HepG2 (cell line): Measurements from ENCODE around the gene TNFAIP8L1. TPM values are rescaled to one million over a fixed set of nuclear protein-coding genes. Genes with fewer than 3 reads are reported as not detected.
A peak's percentile ranks its signal among the peaks of the same experiment; 100 is the strongest.

Source experiments
- ATAC-seq: fragments of 200-7000 bp; cut with Tn5 transposase; 3 replicates; pipeline ENCODE4 v1.9.1; 2020; ENCODE audit warnings: mild to moderate bottlenecking, moderate library complexity
- BruUV-seq: library from RNA; stranded (reverse); fragments of 400-500 nt; replicated peaks from 2 replicates; lab custom pipeline; 2021; lab: Mats Ljungman, UMichigan
- CTCF ChIA-PET: fragments of 300-600 bp; formaldehyde crosslinking; extraction: SDS; loops from one replicate; lab custom pipeline; 2021; ENCODE audit warnings: low total read pairs, inconsistent platforms, low intra/inter-chr PET ratio; lab: Yijun Ruan, JAX
- POLR2A ChIA-PET: fragments of 350-600 bp; sonication (Branson Sonifier 250); formaldehyde crosslinking; loops from one replicate; lab custom pipeline; 2020; ENCODE audit warnings: antibody characterized with exemption, inconsistent platforms; lab: Yijun Ruan, JAX
- DNase-seq: peaks from one replicate; pipeline ENCODE4 v3.0.0-alpha.2; 2015; ENCODE audit warnings: low spot score
- FAIRE-seq: peaks from 3 replicates; lab custom pipeline; 2011; peaks lifted over from hg19 to GRCh38; lab: Jason Lieb, UNC
- H2AFZ ChIP-seq: one replicate; pipeline ENCODE4 v1.6.1; 2011; ENCODE audit warnings: low read length, inconsistent platforms
- H3K27ac ChIP-seq: fragments of 300-600 bp; 3 replicates; pipeline ENCODE4 v1.8.0; 2011; ENCODE audit warnings: mixed run types, mild to moderate bottlenecking, mixed read lengths, low read length, inconsistent platforms; ENCODE audit not compliant: insufficient read depth; ENCODE audit errors: extremely low read length
- H3K27me3 ChIP-seq, 2 experiments: fragments of 200-600 bp in 1 of 2; 2 replicates in 1 of 2; 3 replicates in 1 of 2; pipeline versions ENCODE4 v1.6.0 to v1.8.0; 2011; ENCODE audit warnings: low read length in 2 of 2, mild to moderate bottlenecking in 2 of 2, moderate library complexity in 2 of 2, inconsistent platforms in 1 of 2; ENCODE audit not compliant: insufficient read depth in 2 of 2, control insufficient read depth in 1 of 2
- H3K36me3 ChIP-seq, 2 experiments: fragments of 200-600 bp in 1 of 2; replicated peaks in 1 of 2; 2 replicates in 1 of 2; 3 replicates in 1 of 2; pipeline versions ENCODE4 v1.5.1 to v1.8.0; 2011; ENCODE audit warnings: low read length in 2 of 2, inconsistent platforms in 1 of 2; ENCODE audit not compliant: insufficient read depth in 2 of 2, control insufficient read depth in 1 of 2
- H3K4me1 ChIP-seq: 2 replicates; pipeline ENCODE4 v1.5.1; 2012; ENCODE audit warnings: low read length, inconsistent platforms; ENCODE audit not compliant: insufficient read depth
- H3K4me2 ChIP-seq: 2 replicates; pipeline ENCODE4 v1.6.0; 2011; ENCODE audit warnings: low read depth, low read length, inconsistent platforms
- H3K4me3 ChIP-seq, 3 experiments: fragments of 200-600 bp in 1 of 3; sonication (generic), shearing (Covaris generic) in 1 of 3; replicated peaks in 1 of 3; 2 replicates each; pipeline ENCODE4 v1.5.1; 2011 to 2016; ENCODE audit warnings: low read length in 3 of 3, inconsistent platforms in 2 of 3, low read depth in 2 of 3, mild to moderate bottlenecking in 2 of 3, control low read depth in 1 of 3, mixed read lengths in 1 of 3; ENCODE audit not compliant: insufficient read depth in 1 of 3
- H3K79me2 ChIP-seq: one replicate; pipeline ENCODE4 v1.6.1; 2011; ENCODE audit warnings: low read length, inconsistent platforms; ENCODE audit not compliant: insufficient read depth
- H3K9ac ChIP-seq: 2 replicates; pipeline ENCODE4 v1.6.0; 2011; ENCODE audit warnings: mild to moderate bottlenecking, low read depth, low read length, inconsistent platforms; ENCODE audit not compliant: insufficient read depth
- H3K9me3 ChIP-seq: 2 replicates; pipeline ENCODE4 v1.5.1; 2012; ENCODE audit warnings: mild to moderate bottlenecking, low read length
- H4K20me1 ChIP-seq: 2 replicates; pipeline ENCODE4 v1.6.0; 2011; ENCODE audit warnings: inconsistent platforms, mild to moderate bottlenecking, low read length, moderate library complexity; ENCODE audit not compliant: insufficient read depth
- BHLHE40 ChIP-seq: IDR thresholded peaks from 2 replicates; pipeline ENCODE4 v1.6.1; 2011; ENCODE audit warnings: low read length, improper control_type of control experiment
- BRF2 ChIP-seq: sonication (generic); formaldehyde crosslinking; IDR thresholded peaks from 2 replicates; pipeline ENCODE4 v1.8.1; 2022; ENCODE audit warnings: mild to moderate bottlenecking, missing genetic modification reagents
- FOXK1 ChIP-seq: sonication (generic); formaldehyde crosslinking; IDR thresholded peaks from 2 replicates; pipeline ENCODE4 v1.4.0; 2020; ENCODE audit warnings: low read depth, missing genetic modification reagents, borderline replicate concordance
- PHF21A ChIP-seq: sonication (generic); formaldehyde crosslinking; IDR thresholded peaks from 2 replicates; pipeline ENCODE4 v1.5.0; 2020; ENCODE audit warnings: mild to moderate bottlenecking, missing genetic modification reagents
- RFX1 ChIP-seq: fragments of 450-650 bp; IDR thresholded peaks from 2 replicates; pipeline ENCODE4 v1.6.1; 2017
- RFX3 ChIP-seq: IDR thresholded peaks from 2 replicates; pipeline ENCODE4 v1.6.1; 2016; ENCODE audit warnings: missing biosample characterization, missing genetic modification reagents
- ZNF556 ChIP-seq: sonication (generic); formaldehyde crosslinking; IDR thresholded peaks from 2 replicates; pipeline ENCODE4 v1.4.0; 2020; ENCODE audit warnings: mild to moderate bottlenecking, missing genetic modification reagents, borderline replicate concordance
- ZNF557 ChIP-seq: sonication (generic); formaldehyde crosslinking; IDR thresholded peaks from 2 replicates; pipeline ENCODE4 v1.4.0; 2020; ENCODE audit warnings: missing genetic modification reagents
- ZNF609 ChIP-seq: sonication (generic); formaldehyde crosslinking; IDR thresholded peaks from 2 replicates; pipeline ENCODE4 v1.4.0; 2020; ENCODE audit warnings: mild to moderate bottlenecking, missing genetic modification reagents, borderline replicate concordance
- WGBS: methylation state at CpG from one replicate; pipeline ENCODE4 v1.1.6; 2017; ENCODE audit warnings: low lambda C conversion rate; 5-methylcytosine and 5-hydroxymethylcytosine counted together
- in situ Hi-C: cut with HindIII; loops from 2 replicates; pipeline ENCODE4 v1.10.0; 2017; ENCODE audit warnings: low pct_unique_long_range_greater_than_20kb; ENCODE audit not compliant: extremely low pct_ligation_motif_present
- intact Hi-C: fragments of 100-400 bp; cut with micrococcal nuclease; formaldehyde crosslinking; loops from one replicate; pipeline ENCODE4 v1.10.0; 2022; ENCODE audit not compliant: unreplicated experiment
- polyA plus RNA-seq, 8 experiments: library from polyadenylated mRNA; depleted of rRNA in 3 of 8; stranded (reverse) in 7 of 8; unstranded in 1 of 8; fragments of >200 nt; fragmentation: Illumina TruSeq in 4 of 8; extraction: Trizol in 4 of 8; gene quantifications; 2 replicates each; pipeline versions ENCODE4 v1.2.1 to v1.2.3, GENCODE V29; 2011 to 2016; ENCODE audit warnings: low read depth in 4 of 8, missing spikeins in 1 of 8, mixed read lengths in 1 of 8; ENCODE audit not compliant: insufficient read depth in 1 of 8
- total RNA-seq, 5 experiments: library from RNA; depleted of rRNA; stranded (reverse); fragments of >200 nt; fragmentation: Illumina TruSeq; extraction: Trizol; gene quantifications; 2 replicates each; pipeline ENCODE4 v1.2.3, GENCODE V29; 2016; ENCODE audit warnings: low read depth in 1 of 5
- TF ChIP-seq, protein P1 (sequence below): sonication (generic); formaldehyde crosslinking; IDR thresholded peaks from 2 replicates; pipeline ENCODE4 v1.5.0; 2020; ENCODE audit warnings: missing genetic modification reagents

TNFAIP8L1 gene
- total and polyA plus RNA-seq, 2 of the 13 experiments (the other 11 are each of a cell fraction or from before 2014, with no cell fraction given), result 13.4 to 21.4 TPM

DNA sequence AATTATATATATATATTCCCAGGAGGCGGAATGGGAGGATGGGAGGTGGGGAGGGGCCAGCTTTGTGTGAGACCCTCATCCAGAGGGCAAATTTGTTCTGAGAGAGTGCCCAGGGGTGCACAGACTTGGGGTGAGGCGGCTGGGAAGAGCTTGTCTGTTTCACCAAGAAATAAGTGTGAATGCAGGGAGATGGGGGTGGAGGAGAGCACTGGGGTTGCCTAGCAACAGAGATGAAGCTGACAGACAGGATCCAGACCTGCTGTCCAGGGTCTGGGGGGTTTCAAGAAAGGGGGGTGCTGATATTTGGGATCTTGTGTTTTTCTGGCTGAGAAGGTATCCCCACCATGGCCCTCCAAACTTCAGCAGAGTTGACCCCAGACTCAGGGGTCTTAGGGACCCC, 18.6 kb upstream of the TNFAIP8L1 start:
- in situ Hi-C loops, result no loop called here
- no peak overlapping the region for H3K9ac ChIP-seq
- peaks cover 53% of the 10 kb centered on the region for H3K4me1 ChIP-seq
- H2AFZ ChIP-seq, result no peak overlapping the region
- POLR2A ChIA-PET, result no interaction called here
- H3K4me2 ChIP-seq, result no peak overlapping the region
- CTCF ChIA-PET, result no interaction called here
- FAIRE-seq (no peak), ATAC-seq (no peak), DNase-seq (no peak)
- 53% methylated on average over 2 of the region's 2 CpGs for WGBS
- BruUV-seq, result no TSS peak
- H3K36me3 ChIP-seq, result no peaks in the 10 kb centered on the region
- H3K4me3 ChIP-seq, result no peak overlapping the region
- H4K20me1 ChIP-seq, result no peaks in the 10 kb centered on the region
- no peak for TF ChIP-seq ZNF557 (CRISPR knock-in tag)
- TF ChIP-seq PHF21A (CRISPR knock-in tag), result no peak
- no peak for TF ChIP-seq ZNF556 (CRISPR knock-in tag)
- TF ChIP-seq, protein P1, sequence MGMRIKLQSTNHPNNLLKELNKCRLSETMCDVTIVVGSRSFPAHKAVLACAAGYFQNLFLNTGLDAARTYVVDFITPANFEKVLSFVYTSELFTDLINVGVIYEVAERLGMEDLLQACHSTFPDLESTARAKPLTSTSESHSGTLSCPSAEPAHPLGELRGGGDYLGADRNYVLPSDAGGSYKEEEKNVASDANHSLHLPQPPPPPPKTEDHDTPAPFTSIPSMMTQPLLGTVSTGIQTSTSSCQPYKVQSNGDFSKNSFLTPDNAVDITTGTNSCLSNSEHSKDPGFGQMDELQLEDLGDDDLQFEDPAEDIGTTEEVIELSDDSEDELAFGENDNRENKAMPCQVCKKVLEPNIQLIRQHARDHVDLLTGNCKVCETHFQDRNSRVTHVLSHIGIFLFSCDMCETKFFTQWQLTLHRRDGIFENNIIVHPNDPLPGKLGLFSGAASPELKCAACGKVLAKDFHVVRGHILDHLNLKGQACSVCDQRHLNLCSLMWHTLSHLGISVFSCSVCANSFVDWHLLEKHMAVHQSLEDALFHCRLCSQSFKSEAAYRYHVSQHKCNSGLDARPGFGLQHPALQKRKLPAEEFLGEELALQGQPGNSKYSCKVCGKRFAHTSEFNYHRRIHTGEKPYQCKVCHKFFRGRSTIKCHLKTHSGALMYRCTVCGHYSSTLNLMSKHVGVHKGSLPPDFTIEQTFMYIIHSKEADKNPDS (CRISPR knock-in tag), result no peak
- no peak for TF ChIP-seq ZNF609 (CRISPR knock-in tag)
- TF ChIP-seq BRF2, result no peak
- TF ChIP-seq BHLHE40, result no peak
- 0 out of 2 replicates have a peak, but pooled peaks have one; percentile 26 for TF ChIP-seq RFX3 (CRISPR knock-in tag)
- TF ChIP-seq FOXK1 (CRISPR knock-in tag), result no peak
- TF ChIP-seq RFX1, result peak; percentile 48
- H3K9me3 ChIP-seq, result no peaks in the 10 kb centered on the region
- intact Hi-C loops, result loop anchor here (5.0 kb wide), 1 partner anchor 33 kb away; no protein-coding TSS in a partner anchor
- no peaks in the 10 kb centered on the region for H3K79me2 ChIP-seq
- no peak overlapping the region for H3K27ac ChIP-seq
- H3K27me3 ChIP-seq, result peaks cover 0 to 12% of the 10 kb centered on the region in 2 experiments; a peak in 1 of 5 replicates
